ENCODE measurements around the gene SOD3.

SOD3 gene, protein sequence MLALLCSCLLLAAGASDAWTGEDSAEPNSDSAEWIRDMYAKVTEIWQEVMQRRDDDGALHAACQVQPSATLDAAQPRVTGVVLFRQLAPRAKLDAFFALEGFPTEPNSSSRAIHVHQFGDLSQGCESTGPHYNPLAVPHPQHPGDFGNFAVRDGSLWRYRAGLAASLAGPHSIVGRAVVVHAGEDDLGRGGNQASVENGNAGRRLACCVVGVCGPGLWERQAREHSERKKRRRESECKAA

GRCh38 chr4:24794916-24795665 lies at the start of gene SOD3:
TSS of gene SOD3 (plus strand) at chr4:24795573. CDS start at chr4:24799522, 3,949 bp downstream.
- DNase-seq: peak; percentile 82

GRCh38 chr4:24747234-24747975 lies 48.0 kb upstream of the SOD3 start:
- DNase-seq: no peak

GRCh38 chr4:24748023-24748422 lies 47.4 kb upstream of the SOD3 start:
- no peak for DNase-seq

DNA sequence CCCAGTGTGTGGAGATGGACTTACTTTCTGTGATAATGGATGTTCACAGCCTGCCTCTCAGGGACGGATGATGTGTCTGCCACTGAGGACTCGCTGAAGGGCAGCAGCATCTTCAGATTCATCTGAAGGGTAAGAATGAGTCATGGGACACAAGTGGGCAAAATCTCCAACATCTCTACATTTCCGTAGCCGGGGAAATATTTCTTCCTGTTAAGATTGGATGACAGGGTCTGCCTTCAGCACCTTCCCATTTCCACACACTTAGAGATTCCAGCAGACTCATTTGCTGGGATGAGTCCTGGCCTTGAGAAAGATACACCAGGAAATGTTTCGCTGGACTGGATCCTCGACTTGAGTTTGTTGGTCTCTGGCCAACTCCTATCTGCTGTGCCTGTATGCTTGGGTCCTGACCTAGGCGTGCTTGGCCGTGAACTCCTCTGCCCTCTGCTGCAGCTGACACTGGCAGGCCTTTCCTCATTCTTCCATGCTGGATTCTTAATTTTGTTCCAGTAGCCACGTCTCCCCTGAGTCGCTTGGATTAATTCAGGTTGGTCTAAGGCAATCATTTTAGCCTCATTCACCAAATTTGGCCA lies 46.5 kb upstream of the SOD3 start:
- no peak for DNase-seq

GRCh38 chr4:24750106-24750505 lies 45.3 kb upstream of the SOD3 start:
- DNase-seq: no peak

GRCh38 chr4:24751926-24752539 lies 43.3 kb upstream of the SOD3 start:
- DNase-seq: no peak

- no peak for DNase-seq
Measured at GRCh38 chr4:24753519-24753918, 41.9 kb upstream of the SOD3 start.

DNA sequence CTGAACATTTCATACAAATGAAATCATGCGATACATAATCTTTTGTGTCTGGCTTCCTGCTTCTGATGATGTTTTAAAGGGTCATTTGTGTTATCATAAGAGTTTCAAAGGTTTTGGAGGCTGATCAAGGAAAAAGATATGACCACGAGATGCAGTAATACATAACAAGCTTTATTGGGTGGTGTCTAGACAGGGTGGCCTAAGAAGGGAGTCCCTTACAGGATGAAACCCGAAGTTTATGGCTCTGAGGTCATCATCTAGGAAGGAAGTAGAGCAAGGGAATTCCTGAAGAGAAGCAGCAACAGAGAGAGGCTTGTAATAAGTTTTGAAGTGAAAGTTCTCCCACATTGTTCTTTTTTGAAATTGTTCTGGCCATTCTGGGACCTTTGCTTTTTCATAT lies 40.8 kb upstream of the SOD3 start:
- no peak for DNase-seq

DNA sequence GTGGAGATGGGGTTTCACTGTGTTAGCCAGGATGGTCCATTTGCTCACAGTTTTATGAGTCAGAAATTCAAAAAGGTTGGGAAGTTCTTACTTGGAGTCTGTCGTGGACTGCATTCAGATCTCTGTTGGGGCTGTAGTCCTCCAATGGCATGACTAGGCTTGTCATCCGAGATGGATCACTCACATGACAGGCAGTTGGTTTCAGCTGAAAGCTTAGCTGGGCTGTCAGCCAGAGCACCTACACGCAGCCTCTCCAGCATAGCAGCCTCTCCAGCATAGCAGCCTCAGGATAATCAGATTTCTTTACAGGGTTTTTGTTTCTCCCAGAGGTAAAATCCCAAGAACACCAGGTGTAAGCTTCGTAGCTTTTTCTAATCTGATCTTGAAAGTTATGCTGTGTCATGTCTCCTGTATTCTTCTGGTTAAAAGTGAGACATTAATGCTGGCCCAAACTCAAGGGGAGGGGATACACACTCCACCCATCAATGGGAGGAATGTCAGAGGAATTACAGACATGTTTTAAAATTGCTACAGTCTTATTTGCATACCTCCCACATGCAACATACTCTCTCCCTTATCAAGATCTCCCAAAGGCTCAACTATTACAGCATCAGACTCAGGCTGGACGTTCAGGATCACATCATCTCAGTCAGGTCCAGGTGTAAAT lies 31.6 kb upstream of the SOD3 start:
- DNase-seq: peak; percentile 88

DNA sequence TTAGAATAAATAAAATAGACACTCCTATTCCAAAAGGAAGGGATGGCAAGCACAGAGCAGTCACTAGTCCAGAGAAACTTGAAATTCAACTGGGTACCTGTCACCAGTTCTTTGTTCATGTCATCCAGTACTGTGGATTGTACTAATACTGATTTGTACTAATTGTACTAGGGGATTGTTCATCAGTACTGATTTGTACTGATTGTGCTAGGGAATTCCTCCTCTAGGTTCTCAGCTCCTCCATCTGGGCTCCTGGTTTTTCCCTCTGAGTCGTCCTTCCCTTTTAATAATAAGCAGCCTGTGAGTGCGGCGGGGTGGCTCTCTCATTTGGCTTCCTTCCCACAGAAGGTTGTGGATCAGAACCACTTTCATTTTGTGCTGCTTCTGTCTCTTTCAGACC lies 31.0 kb upstream of the SOD3 start:
- no peak for DNase-seq

DNA sequence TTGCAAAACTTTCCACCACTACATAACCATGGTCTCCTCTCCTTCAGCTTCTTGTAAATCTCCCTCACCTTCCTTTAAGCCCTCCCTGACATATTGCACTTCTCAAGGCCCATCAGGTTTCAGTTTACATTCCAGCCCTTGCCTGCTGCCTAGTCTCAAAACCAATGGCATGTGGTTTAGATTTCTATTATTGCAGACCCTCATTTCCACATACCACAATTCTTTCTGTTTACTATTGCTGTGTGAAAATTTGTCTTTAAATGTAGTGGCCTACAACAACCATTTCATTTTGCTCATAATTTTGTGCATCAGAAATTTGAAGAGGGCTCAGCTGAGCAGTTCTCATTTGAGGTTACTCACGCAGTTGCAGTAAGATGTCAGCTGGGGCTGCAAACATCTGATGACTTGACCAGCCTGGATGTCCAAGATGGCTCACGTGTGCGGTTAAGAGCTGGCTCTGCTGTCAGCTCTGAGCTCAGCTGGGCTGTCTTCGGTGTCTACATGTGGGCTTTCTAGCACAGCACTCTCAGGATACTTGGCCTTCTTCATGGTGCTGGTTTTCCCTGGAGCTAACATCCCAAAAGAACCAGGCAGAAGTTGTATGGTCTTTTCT lies 29.9 kb upstream of the SOD3 start:
- DNase-seq: peak; percentile 68

GRCh38 chr4:24768006-24768405 lies 27.4 kb upstream of the SOD3 start:
- DNase-seq: no peak

GRCh38 chr4:24768604-24769003 lies 26.8 kb upstream of the SOD3 start:
- no peak for DNase-seq

- no peak for DNase-seq
Measured at GRCh38 chr4:24769571-24769970, 25.8 kb upstream of the SOD3 start.

GRCh38 chr4:24770032-24770584 lies 25.3 kb upstream of the SOD3 start:
- DNase-seq: peak; percentile 97

GRCh38 chr4:24770667-24771066 lies 24.7 kb upstream of the SOD3 start:
- no peak for DNase-seq

- peak; percentile 48 for DNase-seq
Measured at GRCh38 chr4:24771241-24771640, 24.1 kb upstream of the SOD3 start.

GRCh38 chr4:24772061-24772705 lies 23.2 kb upstream of the SOD3 start:
- no peak for DNase-seq

GRCh38 chr4:24772952-24773351 lies 22.4 kb upstream of the SOD3 start:
- no peak for DNase-seq

DNA sequence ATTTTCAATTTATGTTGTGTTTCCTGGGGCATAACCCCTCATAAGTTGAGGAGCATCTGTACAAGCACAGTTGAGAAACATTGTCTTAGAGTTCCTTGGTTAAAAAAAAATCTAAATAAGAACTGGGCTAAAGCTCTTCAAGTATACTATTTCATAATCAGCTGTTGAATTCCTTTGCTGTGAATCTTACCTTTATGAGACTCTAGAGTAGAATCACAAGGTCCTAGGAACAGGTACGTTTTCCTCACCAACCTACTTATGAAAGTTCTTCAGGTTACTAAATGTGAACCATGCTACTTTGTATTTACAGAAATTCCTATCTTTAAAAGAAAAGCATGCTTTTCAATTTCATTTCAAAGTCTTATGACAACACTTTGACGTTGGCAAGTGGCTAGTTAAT lies 20.9 kb upstream of the SOD3 start:
- DNase-seq: no peak

GRCh38 chr4:24775032-24775605 lies 20.3 kb upstream of the SOD3 start:
- peak; percentile 84 for DNase-seq

Measured in fibroblast of upper back skin (primary cell).